IMR-90 (cell line): Measurements from ENCODE around the gene USP14. TPM values are rescaled to one million over a fixed set of nuclear protein-coding genes. Genes with fewer than 3 reads are reported as not detected.

ENCODE experiments used
- ATAC-seq: fragments of 200-7000 bp; cut with Tn5 transposase; 2 replicates; pipeline ENCODE4 v1.9.1; 2020; ENCODE audit warnings: low read depth, mild to moderate bottlenecking, moderate library complexity
- BruUV-seq: library from RNA; stranded (reverse); fragments of 400-500 nt; replicated peaks from 2 replicates; lab custom pipeline; 2021; lab: Mats Ljungman, UMichigan
- CTCF ChIA-PET: fragments of 300-600 bp; formaldehyde crosslinking; extraction: SDS; loops from one replicate; lab custom pipeline; 2021; ENCODE audit warnings: antibody characterized with exemption; lab: Yijun Ruan, JAX
- POLR2A ChIA-PET: fragments of 300-600 bp; sonication (Branson Sonifier 250); formaldehyde crosslinking; loops from one replicate; lab custom pipeline; 2022; ENCODE audit warnings: antibody characterized with exemption; ENCODE audit not compliant: unreplicated experiment; lab: Charles Lee
- DNase-seq: peaks from one replicate; pipeline ENCODE4 v3.0.0; 2013
- H2AFZ ChIP-seq: replicated peaks from 2 replicates; pipeline ENCODE3; 2013; ENCODE audit warnings: low read length, mild to moderate bottlenecking; ENCODE audit not compliant: poor library complexity
- H2AK5ac ChIP-seq: 2 replicates; pipeline ENCODE4 v1.6.1; 2013; ENCODE audit warnings: low read depth, low read length, inconsistent platforms
- H2AK9ac ChIP-seq: replicated peaks from 2 replicates; pipeline ENCODE3; 2013; ENCODE audit warnings: mild to moderate bottlenecking, low read depth, low read length, moderate library complexity; ENCODE audit not compliant: poor library complexity
- H2BK120ac ChIP-seq: 2 replicates; pipeline ENCODE4 v1.6.1; 2013; ENCODE audit warnings: low read depth, low read length, inconsistent platforms
- H2BK15ac ChIP-seq: 3 replicates; pipeline ENCODE4 v1.6.1; 2013; ENCODE audit warnings: low read depth, low read length, inconsistent platforms
- H2BK20ac ChIP-seq: 2 replicates; pipeline ENCODE4 v1.6.1; 2013; ENCODE audit warnings: low read depth, mild to moderate bottlenecking, inconsistent platforms, low read length, moderate library complexity
- H2BK5ac ChIP-seq: 2 replicates; pipeline ENCODE4 v1.6.1; 2013; ENCODE audit warnings: mild to moderate bottlenecking, low read depth, low read length, inconsistent platforms; ENCODE audit not compliant: poor library complexity, severe bottlenecking
- H3K14ac ChIP-seq: replicated peaks from 2 replicates; pipeline ENCODE4 v1.6.1; 2013; ENCODE audit warnings: low read depth, low read length, inconsistent platforms
- H3K18ac ChIP-seq: 2 replicates; pipeline ENCODE4 v1.6.1; 2013; ENCODE audit warnings: low read depth, low read length, control low read depth
- H3K23ac ChIP-seq: 2 replicates; pipeline ENCODE4 v1.6.1; 2013; ENCODE audit warnings: low read depth, low read length, inconsistent platforms
- H3K27ac ChIP-seq: 2 replicates; pipeline ENCODE4 v1.5.1; 2013; ENCODE audit warnings: mild to moderate bottlenecking, control low read depth, low read length; ENCODE audit not compliant: insufficient read depth
- H3K27me3 ChIP-seq: 2 replicates; pipeline ENCODE4 v1.6.1; 2013; ENCODE audit warnings: low read length; ENCODE audit not compliant: control insufficient read depth, insufficient read depth
- H3K36me3 ChIP-seq: 2 replicates; pipeline ENCODE4 v1.6.1; 2013; ENCODE audit warnings: low read length, mixed read lengths; ENCODE audit not compliant: control insufficient read depth, insufficient read depth
- H3K4ac ChIP-seq: 2 replicates; pipeline ENCODE4 v1.6.1; 2013; ENCODE audit warnings: low read depth, low read length, inconsistent platforms
- H3K4me1 ChIP-seq: 2 replicates; pipeline ENCODE4 v1.6.1; 2013; ENCODE audit warnings: low read length, mixed read lengths; ENCODE audit not compliant: control insufficient read depth, insufficient read depth
- H3K4me2 ChIP-seq: 2 replicates; pipeline ENCODE4 v1.6.1; 2013; ENCODE audit warnings: low read depth, mild to moderate bottlenecking, control low read depth, low read length, moderate library complexity
- H3K4me3 ChIP-seq: 2 replicates; pipeline ENCODE4 v1.5.1; 2013; ENCODE audit warnings: low read depth, mild to moderate bottlenecking, control low read depth, low read length, moderate library complexity; ENCODE audit not compliant: insufficient read depth
- H3K56ac ChIP-seq: 2 replicates; pipeline ENCODE4 v1.6.1; 2013; ENCODE audit warnings: low read length, inconsistent platforms; ENCODE audit not compliant: insufficient read depth; ENCODE audit errors: extremely low read depth
- H3K79me1 ChIP-seq, 2 experiments: 2 replicates each; pipeline ENCODE4 v1.6.1; 2013; ENCODE audit warnings: low read length in 2 of 2, inconsistent platforms in 1 of 2, low read depth in 1 of 2
- H3K9ac ChIP-seq: 2 replicates; pipeline ENCODE4 v1.6.1; 2013; ENCODE audit warnings: low read depth, low read length, control low read depth
- H3K9me1 ChIP-seq: 2 replicates; pipeline ENCODE4 v1.6.1; 2013; ENCODE audit warnings: low read length, inconsistent platforms; ENCODE audit not compliant: insufficient read depth
- H3K9me3 ChIP-seq: 2 replicates; pipeline ENCODE4 v1.6.1; 2013; ENCODE audit warnings: low read length; ENCODE audit not compliant: control insufficient read depth, insufficient read depth
- H4K20me1 ChIP-seq: 2 replicates; pipeline ENCODE4 v1.6.1; 2013; ENCODE audit warnings: low read length, inconsistent platforms; ENCODE audit not compliant: insufficient read depth
- H4K5ac ChIP-seq: 2 replicates; pipeline ENCODE4 v1.6.1; 2013; ENCODE audit warnings: mild to moderate bottlenecking, low read depth, low read length, control low read depth
- H4K8ac ChIP-seq, 2 experiments: 2 replicates each; pipeline ENCODE4 v1.6.1; 2013; ENCODE audit warnings: low read depth in 2 of 2, low read length in 2 of 2, control low read depth in 1 of 2, inconsistent platforms in 1 of 2
- H4K91ac ChIP-seq: 2 replicates; pipeline ENCODE4 v1.6.1; 2013; ENCODE audit warnings: low read depth, low read length, inconsistent platforms; ENCODE audit not compliant: insufficient read depth
- BHLHE40 ChIP-seq: fragments of 150-350 bp; IDR thresholded peaks from 2 replicates; pipeline ENCODE4 v1.6.1; 2016; ENCODE audit warnings: mild to moderate bottlenecking, low read depth, low read length
- CEBPB ChIP-seq: IDR thresholded peaks from 2 replicates; pipeline ENCODE4 v1.6.1; 2012; ENCODE audit warnings: low read depth, low read length, improper control_type of control experiment
- CHD1 ChIP-seq: IDR thresholded peaks from 2 replicates; pipeline ENCODE4 v1.6.1; 2012; ENCODE audit warnings: low read depth, low read length, improper control_type of control experiment
- ELK1 ChIP-seq: fragments of 150-350 bp; IDR thresholded peaks from 2 replicates; pipeline ENCODE4 v1.6.1; 2016; ENCODE audit warnings: low read depth, mild to moderate bottlenecking, low read length, moderate library complexity, borderline replicate concordance
- FOS ChIP-seq: fragments of 150-350 bp; IDR thresholded peaks from 2 replicates; pipeline ENCODE4 v1.6.1; 2016; ENCODE audit warnings: low read depth, low read length
- MAFK ChIP-seq: IDR thresholded peaks from 2 replicates; pipeline ENCODE4 v1.6.1; 2012; ENCODE audit warnings: low read depth, low read length, improper control_type of control experiment
- MAZ ChIP-seq: IDR thresholded peaks from 2 replicates; pipeline ENCODE4 v1.6.1; 2012; ENCODE audit warnings: low read depth, mild to moderate bottlenecking, low read length, improper control_type of control experiment, moderate library complexity, borderline replicate concordance
- MXI1 ChIP-seq: IDR thresholded peaks from 2 replicates; pipeline ENCODE4 v1.6.1; 2012; ENCODE audit warnings: low read depth, mild to moderate bottlenecking, low read length, moderate library complexity, borderline replicate concordance
- NFE2L2 ChIP-seq: fragments of 150-350 bp; IDR thresholded peaks from 2 replicates; pipeline ENCODE4 v1.6.1; 2016; ENCODE audit warnings: low read depth, mild to moderate bottlenecking, low read length
- POLR2A ChIP-seq: IDR thresholded peaks from 2 replicates; pipeline ENCODE4 v1.6.1; 2012; ENCODE audit warnings: mild to moderate bottlenecking, low read depth, low read length
- RAD21 ChIP-seq: IDR thresholded peaks from 2 replicates; pipeline ENCODE4 v1.6.1; 2012; ENCODE audit warnings: low read length, improper control_type of control experiment
- RFX5 ChIP-seq: IDR thresholded peaks from 2 replicates; pipeline ENCODE4 v1.8.0; 2012; ENCODE audit warnings: low read depth, mild to moderate bottlenecking, low read length, moderate library complexity
- WGBS, 2 experiments: methylation state at CpG; one replicate each; pipeline versions ENCODE4 v1.1.5 to v1.1.7; 2013; ENCODE audit warnings: missing lambda C conversion rate in 2 of 2; ENCODE audit not compliant: insufficient read length in 1 of 2; ENCODE audit errors: extremely low coverage in 2 of 2; 5-methylcytosine and 5-hydroxymethylcytosine counted together
- dilution Hi-C: fragments of 300-500 bp; cut with HindIII; formaldehyde crosslinking; loops from one replicate; pipeline ENCODE4 v1.14.3; 2018; ENCODE audit warnings: low sequenced_read_pairs; ENCODE audit not compliant: unreplicated experiment
- in situ Hi-C: fragments of 300-500 bp; cut with MboI; formaldehyde crosslinking; loops from 3 replicates; pipeline ENCODE4 v1.14.3; 2019; ENCODE audit warnings: low sequenced_read_pairs, inconsistent platforms, mixed read lengths
- intact Hi-C: fragments of 100-400 bp; cut with micrococcal nuclease; formaldehyde crosslinking; loops from 2 replicates; pipeline ENCODE4 v1.10.0; 2022
- polyA plus RNA-seq, 3 experiments: library from polyadenylated mRNA; depleted of rRNA; stranded (reverse); fragments of >200 nt; gene quantifications; 2 replicates each; pipeline ENCODE4 v1.2.3, GENCODE V29; 2012; ENCODE audit warnings: low replicate concordance in 1 of 3
- total RNA-seq: library from RNA; depleted of rRNA; stranded (reverse); fragments of >200 nt; gene quantifications from 2 replicates; pipeline ENCODE4 v1.2.3, GENCODE V29; 2012
- TF ChIP-seq, protein P1 (sequence below): conservative IDR thresholded peaks from 2 replicates; pipeline ENCODE4 v1.5.1; 2012; ENCODE audit warnings: mild to moderate bottlenecking, low read depth, low read length, improper control_type of control experiment

The USP14 gene
- total and polyA plus RNA-seq, 2 of the 4 experiments (the other 2 are of a cell fraction), result 11.5 to 32.4 TPM

- Histone ChIP-seq H3K27ac (no peak overlapping the region), H2BK20ac (no peak overlapping the region), H2AK5ac (no peak overlapping the region), H3K9ac (no peak overlapping the region), H3K18ac (no peak overlapping the region), H4K5ac (no peak overlapping the region), H4K20me1 (peaks cover 8% of the 10 kb centered on the region), H3K4me1 (no peaks in the 10 kb centered on the region), H2BK120ac (no peak overlapping the region), H3K36me3 (no peaks in the 10 kb centered on the region), H3K9me1 (no peaks in the 10 kb centered on the region), H2AFZ (no peak overlapping the region), H3K56ac (no peak overlapping the region), H2BK15ac (no peak overlapping the region), H2BK5ac (no peak overlapping the region), H3K27me3 (no peaks in the 10 kb centered on the region; the same call in 1 of the 2 replicates), H4K91ac (no peak overlapping the region), H3K79me1 (peaks cover 0 to 14% of the 10 kb centered on the region in 2 experiments; a peak in 2 of 4 replicates), H3K9me3 (no peaks in the 10 kb centered on the region), H3K23ac (no peak overlapping the region), H3K4me2 (no peak overlapping the region), H3K4me3 (no peak overlapping the region), H3K4ac (no peak overlapping the region), H3K14ac (no peak overlapping the region), H2AK9ac (no peak overlapping the region), H4K8ac (no peak overlapping the region)
- 60% methylated on average over 1 of the region's 6 CpGs; no CpG with 5 or more reads in 1 of the 2 experiments for WGBS, 2 experiments
- POLR2A ChIA-PET, result no interaction called here
- DNase-seq, result no peak
- no peak for ATAC-seq
- TF ChIP-seq POLR2A (no peak), MAZ (no peak), RFX5 (no peak), RAD21 (no peak), ELK1 (no peak), FOS (no peak), BHLHE40 (no peak), MAFK (no peak), NFE2L2 (no peak), CEBPB (no peak), MXI1 (no peak), CHD1 (no peak)
- TF ChIP-seq, protein P1, sequence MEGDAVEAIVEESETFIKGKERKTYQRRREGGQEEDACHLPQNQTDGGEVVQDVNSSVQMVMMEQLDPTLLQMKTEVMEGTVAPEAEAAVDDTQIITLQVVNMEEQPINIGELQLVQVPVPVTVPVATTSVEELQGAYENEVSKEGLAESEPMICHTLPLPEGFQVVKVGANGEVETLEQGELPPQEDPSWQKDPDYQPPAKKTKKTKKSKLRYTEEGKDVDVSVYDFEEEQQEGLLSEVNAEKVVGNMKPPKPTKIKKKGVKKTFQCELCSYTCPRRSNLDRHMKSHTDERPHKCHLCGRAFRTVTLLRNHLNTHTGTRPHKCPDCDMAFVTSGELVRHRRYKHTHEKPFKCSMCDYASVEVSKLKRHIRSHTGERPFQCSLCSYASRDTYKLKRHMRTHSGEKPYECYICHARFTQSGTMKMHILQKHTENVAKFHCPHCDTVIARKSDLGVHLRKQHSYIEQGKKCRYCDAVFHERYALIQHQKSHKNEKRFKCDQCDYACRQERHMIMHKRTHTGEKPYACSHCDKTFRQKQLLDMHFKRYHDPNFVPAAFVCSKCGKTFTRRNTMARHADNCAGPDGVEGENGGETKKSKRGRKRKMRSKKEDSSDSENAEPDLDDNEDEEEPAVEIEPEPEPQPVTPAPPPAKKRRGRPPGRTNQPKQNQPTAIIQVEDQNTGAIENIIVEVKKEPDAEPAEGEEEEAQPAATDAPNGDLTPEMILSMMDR, result no peak
- in situ Hi-C loops (no loop called here), dilution Hi-C loops (no loop called here), intact Hi-C loops (no loop called here)
- CTCF ChIA-PET, result no interaction called here
- BruUV-seq, result no TSS peak
Observed at GRCh38 chr18:155688-156087, 2.7 kb upstream of the USP14 start.
